GM19238 (cell line): ENCODE measurements around the gene LCP1.

Experiments used
- DNase-seq: peaks from one replicate; pipeline ENCODE4 v3.0.0; 2011; ENCODE audit warnings: low spot score; ENCODE audit not compliant: insufficient read length

The LCP1 gene

GRCh38 chr13:46160065-46160464 lies 21.9 kb downstream of the LCP1 start:
- no peak for DNase-seq

GRCh38 chr13:46158983-46159382 lies 23.0 kb downstream of the LCP1 start:
- DNase-seq: no peak

GRCh38 chr13:46158222-46158621 lies 23.8 kb downstream of the LCP1 start:
- DNase-seq: no peak

- DNase-seq: no peak
These were observed 27.7 kb downstream of the LCP1 start for GRCh38 chr13:46154136-46154801.

GRCh38 chr13:46152627-46153328 lies 29.2 kb downstream of the LCP1 start:
- no peak for DNase-seq

GRCh38 chr13:46150134-46150693 lies 31.8 kb downstream of the LCP1 start:
- no peak for DNase-seq

GRCh38 chr13:46149272-46150133 lies 32.5 kb downstream of the LCP1 start:
- no peak for DNase-seq

- no peak for DNase-seq
These were observed 35.1 kb downstream of the LCP1 start for GRCh38 chr13:46146898-46147297.

GRCh38 chr13:46145950-46146349 lies 36.0 kb downstream of the LCP1 start:
- no peak for DNase-seq

- no peak for DNase-seq
These were observed 36.8 kb downstream of the LCP1 start for GRCh38 chr13:46145135-46145534.

- DNase-seq: no peak
These were observed 38.7 kb downstream of the LCP1 start for GRCh38 chr13:46143184-46143701.

GRCh38 chr13:46142776-46143175 lies 39.2 kb downstream of the LCP1 start:
- DNase-seq: no peak

GRCh38 chr13:46140044-46140443 lies 41.9 kb downstream of the LCP1 start:
- no peak for DNase-seq

- no peak for DNase-seq
These were observed 44.2 kb downstream of the LCP1 start for GRCh38 chr13:46137627-46138317.

- DNase-seq: no peak
These were observed 45.3 kb downstream of the LCP1 start for GRCh38 chr13:46136688-46137087.

- DNase-seq: no peak
These were observed 46.9 kb downstream of the LCP1 start for GRCh38 chr13:46134961-46135522.

GRCh38 chr13:46134494-46134893 lies 47.5 kb downstream of the LCP1 start:
- no peak for DNase-seq

GRCh38 chr13:46132109-46132508 lies 49.9 kb downstream of the LCP1 start:
- DNase-seq: no peak

- DNase-seq: no peak
These were observed 50.3 kb downstream of the LCP1 start for GRCh38 chr13:46131705-46132104.

GRCh38 chr13:46129955-46130618 lies 51.9 kb downstream of the LCP1 start:
- no peak for DNase-seq
